Amniotic epithelial cell (primary cell): ENCODE results near the gene FBN2.
A peak's percentile ranks its signal among the peaks of the same experiment; 100 is the strongest.
"Not testable (repeated sequence)": the region's sequence is repeated elsewhere in the genome, so short reads cannot be mapped to it uniquely, and the experiment has no call there.

Experiments used
- DNase-seq: peaks from one replicate; pipeline ENCODE4 v3.0.0-alpha.2; 2010; ENCODE audit warnings: low read depth

The FBN2 gene

GRCh38 chr5:128424646-128425045, 113.4 kb downstream of the FBN2 start:
- peak; percentile 29 for DNase-seq

- peak; percentile 42 for DNase-seq
Observed at GRCh38 chr5:128422612-128423011, 115.4 kb downstream of the FBN2 start.

- DNase-seq, result no peak
Observed at GRCh38 chr5:128414469-128414868, 123.6 kb downstream of the FBN2 start.

GRCh38 chr5:128413356-128413755, 124.7 kb downstream of the FBN2 start:
- DNase-seq, result peak; percentile 17

- peak; percentile 17 for DNase-seq
Observed at GRCh38 chr5:128412145-128412930, 125.7 kb downstream of the FBN2 start.

GRCh38 chr5:128409166-128409800, 128.8 kb downstream of the FBN2 start:
- DNase-seq, result peak; percentile 7

- peak; percentile 44 for DNase-seq
Observed at GRCh38 chr5:128408622-128409021, 129.4 kb downstream of the FBN2 start.

- peak; percentile 75 for DNase-seq
Observed at GRCh38 chr5:128407944-128408343, 130.1 kb downstream of the FBN2 start.

- DNase-seq, result peak; percentile 61
Observed at GRCh38 chr5:128406803-128407202, 131.2 kb downstream of the FBN2 start.

- no peak for DNase-seq
Observed at GRCh38 chr5:128405159-128405558, 132.9 kb downstream of the FBN2 start.

- DNase-seq, result no peak
Observed at GRCh38 chr5:128403333-128403732, 134.7 kb downstream of the FBN2 start.

- DNase-seq, result no peak
Observed at GRCh38 chr5:128402506-128402905, 135.5 kb downstream of the FBN2 start.

- not testable (repeated sequence) for DNase-seq
Observed at GRCh38 chr5:128400766-128401165, 137.3 kb downstream of the FBN2 start.

GRCh38 chr5:128399111-128399510, 138.9 kb downstream of the FBN2 start:
- DNase-seq, result no peak

GRCh38 chr5:128397876-128398275, 140.2 kb downstream of the FBN2 start:
- no peak for DNase-seq

- DNase-seq, result peak; percentile 92
Observed at GRCh38 chr5:128395073-128395472, 143.0 kb downstream of the FBN2 start.

- no peak for DNase-seq
Observed at GRCh38 chr5:128384068-128384467, 154.0 kb downstream of the FBN2 start.

- DNase-seq, result no peak
Observed at GRCh38 chr5:128380337-128380736, 157.7 kb downstream of the FBN2 start.

- no peak for DNase-seq
Observed at GRCh38 chr5:128378632-128379031, 159.4 kb downstream of the FBN2 start.

- peak; percentile 66 for DNase-seq
Observed at GRCh38 chr5:128378196-128378595, 159.8 kb downstream of the FBN2 start.

GRCh38 chr5:128376577-128376976, 161.5 kb downstream of the FBN2 start:
- no peak for DNase-seq

GRCh38 chr5:128366147-128366546, 171.9 kb downstream of the FBN2 start:
- DNase-seq, result no peak

- DNase-seq, result no peak
Observed at GRCh38 chr5:128362370-128362769, 175.7 kb downstream of the FBN2 start.

- no peak for DNase-seq
Observed at GRCh38 chr5:128358826-128359225, 179.2 kb downstream of the FBN2 start.
